ENCODE data around the gene RBKS. TPM values are rescaled to one million over a fixed set of nuclear protein-coding genes. Genes with fewer than 3 reads are reported as not detected.

The RBKS gene
- total and polyA plus RNA-seq, 2 of the 8 experiments (the other 6 are each of a cell fraction or from before 2014, with no cell fraction given) = 1.1 to 1.5 TPM

- no peak for TF ChIP-seq NRF1 (IDR thresholded peaks at IDR 0.05; ENCODE audit: low read depth, low read length)
- no peak for TF ChIP-seq POLR2A (IDR thresholded peaks at IDR 0.05; ENCODE audit: control extremely low read depth in 1 of 2, low read depth in 2 of 2, low read length in 2 of 2)
- TF ChIP-seq TAF7 (optimal IDR thresholded peaks at IDR 0.05; ENCODE audit: borderline replicate concordance, low read depth, low read length) = no peak
These were observed 67.1 kb downstream of the RBKS start (continued) for GRCh38 chr2:27823135-27823534.

Measured in H1 (cell line).